Type B pancreatic cell (in vitro differentiated cells): ENCODE measurements around the gene WNK2. TPM values are rescaled to one million over a fixed set of nuclear protein-coding genes. Genes with fewer than 3 reads are reported as not detected.
A peak's percentile ranks its signal among the peaks of the same experiment; 100 is the strongest.

ENCODE experiments used
- DNase-seq: peaks from one replicate; pipeline ENCODE4 v3.0.0; 2021; ENCODE audit warnings: mixed read lengths; ENCODE audit not compliant: unreplicated experiment; ENCODE audit errors: extremely low spot score
- H3K27ac Mint-ChIP-seq: 2 replicates; pipeline ENCODE4 v1.8.0; 2021; ENCODE audit warnings: mild to moderate bottlenecking, mixed read lengths
- H3K27me3 Mint-ChIP-seq: 2 replicates; pipeline ENCODE4 v1.8.0; 2021; ENCODE audit warnings: mixed read lengths
- H3K36me3 Mint-ChIP-seq: 2 replicates; pipeline ENCODE4 v1.8.0; 2021; ENCODE audit warnings: mixed read lengths
- H3K4me1 Mint-ChIP-seq: one replicate; pipeline ENCODE4 v1.8.0; 2021; ENCODE audit warnings: mixed read lengths; ENCODE audit not compliant: unreplicated experiment
- H3K4me3 Mint-ChIP-seq: 2 replicates; pipeline ENCODE4 v1.8.0; 2021; ENCODE audit warnings: mild to moderate bottlenecking, mixed read lengths
- H3K9me3 Mint-ChIP-seq: 2 replicates; pipeline ENCODE4 v1.8.0; 2021; ENCODE audit warnings: mixed read lengths
- long read RNA-seq: library from polyadenylated mRNA; unstranded; transcript quantifications from one replicate; pipeline ENCODE4 v2.0.0, GENCODE V29; 2020
- total RNA-seq: library from RNA; stranded (reverse); gene quantifications from 2 replicates; pipeline ENCODE4 v1.2.1, GENCODE V29; 2021; ENCODE audit warnings: low replicate concordance
- TF ChIP-seq, protein P1 (sequence below): fragments of 200-600 bp; sonication (generic); conservative IDR thresholded peaks from 2 replicates; pipeline ENCODE4 v1.5.0; 2021; ENCODE audit warnings: antibody characterized with exemption, mild to moderate bottlenecking

Gene WNK2
- 47.2 and 75.5 TPM in 2 replicates for total RNA-seq
- long read RNA-seq, partial matches to known transcripts: 3 of 6 reads
- long read RNA-seq, other reads (novel, unspliced or antisense): 2 of 6 reads

DNA sequence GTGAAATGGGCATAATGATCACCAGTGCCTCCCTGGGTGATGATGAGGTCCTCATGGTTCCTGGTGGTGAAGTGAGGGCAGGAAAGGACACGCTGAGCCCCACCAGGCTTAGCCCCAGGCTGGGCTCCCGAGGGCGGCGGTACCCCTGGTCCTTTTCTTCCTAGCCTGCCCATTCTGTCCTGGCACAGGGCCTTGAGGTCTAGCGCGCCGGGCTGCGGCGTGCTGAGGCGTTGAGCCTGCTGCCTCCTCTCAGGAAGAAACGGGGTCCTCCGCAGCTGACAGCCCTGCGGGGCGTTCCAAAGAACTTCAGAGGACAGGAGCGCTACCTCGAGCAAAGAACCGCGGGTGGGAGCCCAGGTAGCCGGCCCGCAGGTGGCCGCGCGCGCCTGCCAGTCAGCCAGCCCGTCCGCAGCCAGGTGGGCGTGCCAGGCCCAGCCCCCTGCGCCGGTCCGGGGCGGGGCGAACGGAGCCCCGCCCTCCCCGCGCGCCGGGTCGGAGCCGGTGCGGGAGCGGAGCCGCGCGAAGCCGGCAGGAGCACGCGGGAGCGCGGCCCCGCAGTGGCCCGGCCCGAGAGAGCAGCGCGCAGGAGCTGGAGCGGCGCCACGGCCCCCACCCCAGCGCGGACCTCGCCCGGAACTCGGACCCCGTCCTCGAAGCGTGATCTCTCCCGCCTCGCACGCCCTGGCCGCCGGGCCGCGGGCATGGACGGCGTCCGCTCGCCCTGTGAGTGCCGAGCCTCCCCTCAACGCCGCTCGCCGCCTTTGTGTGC, at the start of gene WNK2:
Gene WNK2 (plus strand): TSS at position 477 of the 769 bp plus-strand sequence. CDS start 791 bp downstream, outside the sequence.
- DNase-seq: no peak
- TF ChIP-seq, protein P1, sequence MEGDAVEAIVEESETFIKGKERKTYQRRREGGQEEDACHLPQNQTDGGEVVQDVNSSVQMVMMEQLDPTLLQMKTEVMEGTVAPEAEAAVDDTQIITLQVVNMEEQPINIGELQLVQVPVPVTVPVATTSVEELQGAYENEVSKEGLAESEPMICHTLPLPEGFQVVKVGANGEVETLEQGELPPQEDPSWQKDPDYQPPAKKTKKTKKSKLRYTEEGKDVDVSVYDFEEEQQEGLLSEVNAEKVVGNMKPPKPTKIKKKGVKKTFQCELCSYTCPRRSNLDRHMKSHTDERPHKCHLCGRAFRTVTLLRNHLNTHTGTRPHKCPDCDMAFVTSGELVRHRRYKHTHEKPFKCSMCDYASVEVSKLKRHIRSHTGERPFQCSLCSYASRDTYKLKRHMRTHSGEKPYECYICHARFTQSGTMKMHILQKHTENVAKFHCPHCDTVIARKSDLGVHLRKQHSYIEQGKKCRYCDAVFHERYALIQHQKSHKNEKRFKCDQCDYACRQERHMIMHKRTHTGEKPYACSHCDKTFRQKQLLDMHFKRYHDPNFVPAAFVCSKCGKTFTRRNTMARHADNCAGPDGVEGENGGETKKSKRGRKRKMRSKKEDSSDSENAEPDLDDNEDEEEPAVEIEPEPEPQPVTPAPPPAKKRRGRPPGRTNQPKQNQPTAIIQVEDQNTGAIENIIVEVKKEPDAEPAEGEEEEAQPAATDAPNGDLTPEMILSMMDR: no peak
- H3K27me3 Mint-ChIP-seq: peaks cover 26% of the 10 kb centered on the region
- H3K4me1 Mint-ChIP-seq: peaks cover 19% of the 10 kb centered on the region
- H3K4me3 Mint-ChIP-seq: peak within 1 kb of the TSS; percentile 83
- H3K36me3 Mint-ChIP-seq: peaks cover 3% of the 10 kb centered on the region
- H3K9me3 Mint-ChIP-seq: no peaks in the 10 kb centered on the region
- H3K27ac Mint-ChIP-seq: no peak within 1 kb of the TSS

DNA sequence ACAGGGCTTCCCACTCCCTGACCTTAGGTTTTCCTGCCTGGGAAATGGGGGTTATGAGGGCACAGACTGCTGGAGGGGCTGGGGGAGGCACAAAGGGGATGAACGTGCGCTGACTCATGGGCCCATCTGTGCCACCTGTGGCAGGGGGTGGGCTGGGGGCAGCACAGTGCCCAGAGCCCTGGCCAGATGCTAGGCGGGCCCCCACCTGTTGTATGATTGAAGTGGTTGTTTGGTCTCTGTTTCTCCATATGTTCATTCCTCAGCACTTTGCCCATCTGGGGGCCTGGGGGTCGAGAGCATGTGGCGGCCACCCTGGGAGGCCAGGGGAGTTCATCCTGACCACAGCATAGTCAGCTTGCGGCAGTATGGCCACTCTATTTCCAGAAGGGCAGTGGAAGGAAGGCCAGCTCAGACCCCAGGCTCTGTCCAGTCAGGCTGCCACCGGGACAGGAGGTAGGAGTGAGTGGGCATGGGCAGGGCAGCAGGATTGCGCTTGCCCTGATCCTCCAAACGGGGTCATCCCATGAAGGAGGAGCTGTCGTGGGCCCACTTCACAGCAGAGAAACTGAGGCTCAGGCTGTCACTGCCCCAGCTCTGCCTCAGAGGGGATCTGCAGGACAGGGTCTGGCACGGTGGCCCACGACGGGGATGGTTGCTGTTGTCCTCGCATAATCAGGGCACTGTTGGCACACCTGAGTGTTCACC, 49.0 kb upstream of the WNK2 start:
- TF ChIP-seq, protein P1: no peak

DNA sequence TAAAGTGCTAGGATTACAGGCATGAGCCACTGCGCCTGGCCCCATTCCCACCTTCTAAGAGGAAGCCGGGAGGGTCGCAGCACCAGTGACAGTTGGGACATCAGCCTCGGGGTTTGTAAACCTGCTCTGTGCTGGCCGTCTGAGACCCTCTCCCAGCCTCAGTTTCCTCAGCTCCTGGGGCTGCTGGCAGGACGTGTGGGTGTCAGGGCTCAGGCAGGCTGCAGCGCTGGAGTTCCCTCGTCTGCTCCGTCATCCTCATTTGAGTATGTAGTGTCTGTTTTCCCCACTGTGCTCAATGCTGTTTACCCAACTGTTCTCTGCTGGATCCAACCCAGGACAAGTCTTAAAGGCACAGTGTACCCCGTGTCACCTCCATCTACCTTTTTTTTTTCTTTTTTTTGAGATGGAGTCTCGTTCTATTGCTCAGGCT, 47.9 kb upstream of the WNK2 start:
- H3K36me3 Mint-ChIP-seq: no peaks in the 10 kb centered on the region
- H3K27me3 Mint-ChIP-seq: no peaks in the 10 kb centered on the region
- H3K27ac Mint-ChIP-seq: no peak overlapping the region
- H3K4me1 Mint-ChIP-seq: peaks cover 7% of the 10 kb centered on the region
- peak overlapping the region; percentile 66 for H3K4me3 Mint-ChIP-seq
- no peak for DNase-seq
- H3K9me3 Mint-ChIP-seq: no peaks in the 10 kb centered on the region
- TF ChIP-seq, protein P1: no peak

More for the DNA sequence above, 49.0 kb upstream of the WNK2 start:
- no peaks in the 10 kb centered on the region for H3K36me3 Mint-ChIP-seq
- H3K27me3 Mint-ChIP-seq: no peaks in the 10 kb centered on the region
- H3K9me3 Mint-ChIP-seq: no peaks in the 10 kb centered on the region
- no peak for DNase-seq
- H3K4me1 Mint-ChIP-seq: peaks cover 7% of the 10 kb centered on the region
- H3K4me3 Mint-ChIP-seq: peak overlapping the region; percentile 82
- peak overlapping the region; percentile 64 for H3K27ac Mint-ChIP-seq

DNA sequence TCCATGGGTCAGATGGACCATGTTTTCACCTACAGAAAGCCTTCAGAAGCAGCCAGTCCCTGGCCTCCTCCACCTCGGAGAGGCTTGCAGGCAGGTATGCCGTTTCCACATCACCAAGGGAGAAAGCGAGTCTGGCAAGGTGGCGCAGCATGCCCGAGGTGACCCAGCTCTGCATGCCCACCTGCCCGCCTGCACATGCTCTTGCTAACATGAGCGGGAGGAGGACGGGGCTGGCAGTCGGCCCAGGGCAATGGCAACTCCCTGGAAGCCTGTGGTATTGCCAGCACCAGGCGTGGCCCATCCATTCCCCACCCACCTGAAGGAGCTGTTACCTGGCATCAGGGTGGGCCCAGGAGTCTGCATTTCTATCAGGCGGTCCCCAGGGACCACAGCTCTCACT, 46.6 kb upstream of the WNK2 start:
- H3K9me3 Mint-ChIP-seq: no peaks in the 10 kb centered on the region
- no peak for DNase-seq
- no peaks in the 10 kb centered on the region for H3K36me3 Mint-ChIP-seq
- H3K27me3 Mint-ChIP-seq: no peaks in the 10 kb centered on the region
- no peak overlapping the region for H3K27ac Mint-ChIP-seq
- TF ChIP-seq, protein P1: no peak
- peaks cover 7% of the 10 kb centered on the region for H3K4me1 Mint-ChIP-seq
- H3K4me3 Mint-ChIP-seq: no peak overlapping the region

DNA sequence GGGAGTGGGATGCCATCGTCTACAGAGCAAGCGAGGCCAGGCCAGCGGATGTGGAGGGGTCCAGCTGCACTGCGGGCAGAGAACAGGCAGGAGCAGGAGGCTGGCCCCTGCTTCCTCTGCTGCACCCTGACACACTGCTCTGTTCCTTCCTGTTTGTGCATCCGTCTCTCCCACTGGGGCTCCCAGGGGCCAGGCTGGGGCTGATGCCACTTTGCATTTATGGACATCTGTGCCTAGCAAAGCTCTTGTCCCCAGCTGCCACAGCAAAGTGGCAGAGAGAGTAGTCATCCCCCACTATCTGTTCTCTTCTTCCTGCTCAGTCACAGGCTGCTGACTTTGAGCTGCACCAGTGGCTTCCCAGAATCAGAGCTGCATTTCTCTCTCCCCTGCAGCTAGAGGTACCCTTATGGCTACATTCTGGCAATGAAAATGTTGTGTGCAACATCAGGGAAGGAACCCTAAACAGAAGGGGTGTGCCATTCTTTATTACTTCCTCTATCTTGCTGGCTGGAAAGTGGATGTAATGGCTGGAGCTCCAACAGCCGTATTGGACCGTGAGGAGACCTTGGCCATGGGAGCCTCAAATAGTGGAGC, 45.7 kb upstream of the WNK2 start:
- H3K9me3 Mint-ChIP-seq: no peaks in the 10 kb centered on the region
- no peaks in the 10 kb centered on the region for H3K4me1 Mint-ChIP-seq
- H3K4me3 Mint-ChIP-seq: no peak overlapping the region
- H3K36me3 Mint-ChIP-seq: no peaks in the 10 kb centered on the region
- TF ChIP-seq, protein P1: no peak
- H3K27me3 Mint-ChIP-seq: no peaks in the 10 kb centered on the region
- no peak for DNase-seq
- H3K27ac Mint-ChIP-seq: no peak overlapping the region
